Psoas muscle (tissue), 8 donors: ENCODE results near the gene CCDC137. TPM values are rescaled to one million over a fixed set of nuclear protein-coding genes. Genes with fewer than 3 reads are reported as not detected.

ENCODE experiments used
- ATAC-seq, 4 donors: fragments of 200-7000 bp; cut with Tn5 transposase; one replicate each; pipeline ENCODE4 v1.9.1; 2020; ENCODE audit warnings: moderate library complexity in 3 of 4, mild to moderate bottlenecking in 2 of 4
- DNase-seq, 2 donors: peaks; one replicate each; pipeline ENCODE4 v3.0.0-alpha.2; 2020
- H3K27ac ChIP-seq: fragments of 200-600 bp; one replicate; pipeline ENCODE4 v1.8.0; 2022
- H3K27me3 ChIP-seq, 3 donors: fragments of 200-600 bp in 1 of 3; one replicate each; pipeline versions ENCODE4 v1.6.1 to v1.8.0; 2013 to 2022; ENCODE audit warnings: low read length in 2 of 3, mild to moderate bottlenecking in 2 of 3, moderate library complexity in 1 of 3; ENCODE audit not compliant: insufficient read depth in 3 of 3
- H3K36me3 ChIP-seq, 2 donors: fragments of 200-600 bp in 1 of 2; one replicate each; pipeline versions ENCODE4 v1.6.1 to v1.8.0; 2013 to 2022; ENCODE audit warnings: low read depth in 1 of 2, mild to moderate bottlenecking in 1 of 2, moderate library complexity in 1 of 2; ENCODE audit not compliant: insufficient read depth in 1 of 2
- H3K4me1 ChIP-seq: fragments of 200-600 bp; one replicate; pipeline ENCODE4 v1.8.0; 2022
- H3K4me3 ChIP-seq: fragments of 200-600 bp; one replicate; pipeline ENCODE4 v1.8.0; 2022; ENCODE audit warnings: mild to moderate bottlenecking
- H3K9me3 ChIP-seq: fragments of 200-600 bp; one replicate; pipeline ENCODE4 v1.8.0; 2022
- WGBS, 3 donors: extraction: QIAGEN DNeasy Blood & Tissue Kit; methylation state at CpG; one replicate each; pipeline versions ENCODE4 v1.1.6 to v1.1.7; 2013; 5-methylcytosine and 5-hydroxymethylcytosine counted together
- intact Hi-C, 2 donors: fragments of 100-400 bp; cut with DNase I; formaldehyde crosslinking; loops; one replicate each; pipeline versions ENCODE4 v1.11.0 to v1.14.2; 2022
- polyA plus RNA-seq, 3 donors: library from polyadenylated mRNA; stranded (reverse); fragments of 200-250 nt; gene quantifications; one replicate each; pipeline ENCODE4 v1.2.3, GENCODE V29; 2013
- total RNA-seq, 4 donors: library from RNA; stranded (reverse); fragmentation: NEBNext Ultra II Directional in 2 of 4; extraction: Animal tissue kit (Norgen Biotek cat#: 25700) in 2 of 4; gene quantifications; one replicate each; pipeline versions ENCODE4 v1.2.1 to v1.2.4, GENCODE V29; 2021 to 2023
- TF ChIP-seq, protein P1 (sequence below): fragments of 200-600 bp; IDR thresholded peaks from one replicate; pipeline ENCODE4 v1.8.0; 2022; ENCODE audit warnings: antibody characterized with exemption
- donor health status: healthy with polysubstance abuse.
- donor health status: DM: no; HTN: no; CAD: no; lungs with moderate emphysema.
- donor health status: Bipolar disorder and iron deficiency.
- donor health status: healthy.
- donor health status: DM: yes; HTN: yes; CAD: no.
- donor health status: DM: no; HTN: no; CAD: no.
- donor health status: DM: no; HTN: no; CAD: no.
- donor health status: DM: yes; HTN: yes; CAD: no.

CCDC137 gene
- total and polyA plus RNA-seq, 7 donors = 4.8 to 47.4 (median 11.3) TPM

DNA sequence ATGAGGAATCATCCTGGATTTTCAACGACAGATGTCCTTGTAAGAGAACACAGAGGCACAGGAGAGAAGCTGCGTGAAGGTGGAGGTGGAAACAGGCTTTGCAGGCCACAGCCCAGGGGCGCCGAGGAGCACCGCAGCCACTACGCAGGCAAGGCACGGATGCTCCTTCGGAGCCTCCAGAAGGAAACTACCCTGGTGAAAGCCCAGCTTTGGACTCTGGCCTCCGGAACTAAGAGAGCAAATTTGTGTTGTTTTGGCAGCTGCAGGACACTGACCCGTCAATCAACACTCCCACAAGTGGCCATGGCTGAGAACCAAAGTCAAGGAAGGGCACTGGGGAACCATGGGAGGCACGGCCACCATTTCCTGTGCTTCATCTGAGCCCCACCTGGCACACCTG, 13.6 kb downstream of the CCDC137 start:
- H3K36me3 ChIP-seq = peaks cover 0 to 6% of the 10 kb centered on the region in 2 donors
- H3K4me1 ChIP-seq = peaks cover 11% of the 10 kb centered on the region
- no peak for ATAC-seq
- H3K4me3 ChIP-seq = no peak overlapping the region
- H3K27me3 ChIP-seq = no peaks in the 10 kb centered on the region
- no peaks in the 10 kb centered on the region for H3K9me3 ChIP-seq
- intact Hi-C loops = loop anchor here in 1 of 2 donors (5.0 kb wide), 1 partner anchor 43 kb away; the partner anchor contains the start of genes NPLOC4 and TSPAN10
- 57 to 67% (median 59%) methylated on average over 11 of the region's 11 CpGs for WGBS, 3 donors
- H3K27ac ChIP-seq = no peak overlapping the region
- TF ChIP-seq, protein P1, sequence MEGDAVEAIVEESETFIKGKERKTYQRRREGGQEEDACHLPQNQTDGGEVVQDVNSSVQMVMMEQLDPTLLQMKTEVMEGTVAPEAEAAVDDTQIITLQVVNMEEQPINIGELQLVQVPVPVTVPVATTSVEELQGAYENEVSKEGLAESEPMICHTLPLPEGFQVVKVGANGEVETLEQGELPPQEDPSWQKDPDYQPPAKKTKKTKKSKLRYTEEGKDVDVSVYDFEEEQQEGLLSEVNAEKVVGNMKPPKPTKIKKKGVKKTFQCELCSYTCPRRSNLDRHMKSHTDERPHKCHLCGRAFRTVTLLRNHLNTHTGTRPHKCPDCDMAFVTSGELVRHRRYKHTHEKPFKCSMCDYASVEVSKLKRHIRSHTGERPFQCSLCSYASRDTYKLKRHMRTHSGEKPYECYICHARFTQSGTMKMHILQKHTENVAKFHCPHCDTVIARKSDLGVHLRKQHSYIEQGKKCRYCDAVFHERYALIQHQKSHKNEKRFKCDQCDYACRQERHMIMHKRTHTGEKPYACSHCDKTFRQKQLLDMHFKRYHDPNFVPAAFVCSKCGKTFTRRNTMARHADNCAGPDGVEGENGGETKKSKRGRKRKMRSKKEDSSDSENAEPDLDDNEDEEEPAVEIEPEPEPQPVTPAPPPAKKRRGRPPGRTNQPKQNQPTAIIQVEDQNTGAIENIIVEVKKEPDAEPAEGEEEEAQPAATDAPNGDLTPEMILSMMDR = no peak
- DNase-seq = no peak

DNA sequence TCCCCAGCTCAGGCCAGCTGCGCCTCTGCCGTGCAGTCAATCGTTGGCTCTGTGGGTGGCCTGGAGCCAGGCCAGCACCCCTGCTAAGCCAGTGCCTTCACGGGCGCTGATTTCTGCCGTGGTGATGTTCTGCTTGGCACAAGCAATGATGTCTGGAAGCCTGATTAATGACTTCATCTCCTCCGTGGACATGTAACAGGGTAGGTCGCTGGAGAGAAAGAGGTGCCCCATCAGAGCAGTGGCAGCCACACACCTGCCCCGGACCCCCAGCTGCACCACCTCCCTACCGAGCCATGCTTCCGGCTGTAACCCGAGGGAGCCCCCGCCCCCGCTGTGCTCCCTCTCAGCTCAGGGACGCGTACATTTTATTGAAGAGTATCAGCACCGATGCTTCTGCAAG, 15.1 kb downstream of the CCDC137 start:
- H3K4me1 ChIP-seq = peaks cover 15% of the 10 kb centered on the region
- WGBS, 3 donors = 45 to 50% (median 46%) methylated on average over 12 to 17 of the region's 17 CpGs
- peak in 1 of 2 donors; percentile 50 for DNase-seq
- intact Hi-C loops = loop anchor here in 1 of 2 donors (5.0 kb wide), 1 partner anchor 44 kb away; the partner anchor contains the start of genes NPLOC4 and TSPAN10
- peaks cover 0 to 19% of the 10 kb centered on the region in 2 donors for H3K36me3 ChIP-seq
- TF ChIP-seq, protein P1 = no peak
- no peak overlapping the region for H3K27ac ChIP-seq
- H3K27me3 ChIP-seq = no peaks in the 10 kb centered on the region
- H3K9me3 ChIP-seq = no peaks in the 10 kb centered on the region
- no peak for ATAC-seq
- H3K4me3 ChIP-seq = no peak overlapping the region

DNA sequence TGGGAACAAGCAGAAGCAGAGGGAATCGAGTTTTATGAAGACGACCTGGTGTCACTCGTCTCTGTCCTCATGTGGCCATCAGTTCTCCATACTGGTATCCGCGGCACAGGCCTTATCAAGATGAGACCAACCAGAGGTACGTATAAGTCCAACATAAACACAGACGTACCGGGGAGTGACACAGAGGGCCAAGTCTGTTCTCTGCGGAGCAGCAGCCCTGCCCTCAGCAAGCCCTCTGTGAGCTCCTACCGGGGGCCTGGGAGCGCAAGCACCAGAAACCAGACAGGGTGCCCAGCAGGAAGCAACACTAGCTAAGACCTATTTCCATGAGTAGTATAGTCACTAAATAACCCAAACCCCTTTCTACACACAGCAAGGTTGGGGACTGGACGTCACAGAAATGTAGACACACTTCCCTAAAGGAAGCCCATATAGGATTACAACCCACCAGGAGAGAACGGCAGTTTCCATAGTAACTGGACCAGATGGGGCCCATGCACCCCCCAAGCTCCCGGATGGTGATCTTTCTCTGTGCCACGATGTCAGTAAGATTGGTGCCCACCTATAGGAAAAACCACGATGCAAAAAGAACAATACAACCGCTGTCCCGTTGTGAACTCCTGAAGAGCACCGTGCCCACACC, 16.1 kb downstream of the CCDC137 start:
- DNase-seq (no peak), ATAC-seq (no peak)
- Histone ChIP-seq H3K9me3 (no peaks in the 10 kb centered on the region), H3K27ac (peak overlapping the region; percentile 84), H3K36me3 (peaks cover 4 to 30% of the 10 kb centered on the region in 2 donors), H3K27me3 (no peaks in the 10 kb centered on the region), H3K4me3 (peak overlapping the region; percentile 97), H3K4me1 (peaks cover 15% of the 10 kb centered on the region)
- TF ChIP-seq, protein P1 = no peak
- intact Hi-C loops = loop anchor here in 1 of 2 donors (5.0 kb wide), 1 partner anchor 45 kb away; the partner anchor contains the start of genes NPLOC4 and TSPAN10
- 39 to 41% (median 41%) methylated on average over 19 of the region's 19 CpGs for WGBS, 3 donors

GRCh38 chr17:81683208-81683583, 16.7 kb downstream of the CCDC137 start:
- WGBS, 3 donors = 0 to 1% (median 1%) methylated on average over 33 to 37 of the region's 37 CpGs

More at GRCh38 chr17:81683208-81683583, 16.7 kb downstream of the CCDC137 start:
- intact Hi-C loops = loop anchor here in 1 of 2 donors (5.0 kb wide), 1 partner anchor 46 kb away; the partner anchor contains the start of genes NPLOC4 and TSPAN10
- Histone ChIP-seq H3K4me1 (peaks cover 15% of the 10 kb centered on the region), H3K27ac (peak overlapping the region; percentile 84), H3K27me3 (no peaks in the 10 kb centered on the region), H3K36me3 (peaks cover 8 to 35% of the 10 kb centered on the region in 2 donors), H3K4me3 (peak overlapping the region; percentile 97), H3K9me3 (no peaks in the 10 kb centered on the region)
- no peak for DNase-seq
- peak in 1 of 4 donors; percentile 4 for ATAC-seq
- TF ChIP-seq, protein P1 = no peak
